Ascending aorta (tissue), 2 donors: ENCODE data around the gene CFAP65. TPM values are rescaled to one million over a fixed set of nuclear protein-coding genes. Genes with fewer than 3 reads are reported as not detected.

Source experiments
- DNase-seq, 2 donors: peaks; one replicate each; pipeline ENCODE4 v3.0.0-alpha.2; 2019; ENCODE audit warnings: low spot score in 2 of 2
- H3K27ac ChIP-seq, 2 donors: fragments of 200-600 bp; sonication (generic); one replicate each; pipeline ENCODE4 v1.5.1; 2016 to 2017; ENCODE audit warnings: mild to moderate bottlenecking in 1 of 2
- H3K27me3 ChIP-seq: fragments of 200-600 bp; sonication (generic); one replicate; pipeline ENCODE4 v1.5.1; 2017
- H3K36me3 ChIP-seq, 2 donors: fragments of 200-600 bp; sonication (generic); one replicate each; pipeline ENCODE4 v1.5.1; 2016
- H3K4me1 ChIP-seq, 2 donors: fragments of 200-600 bp; sonication (generic); one replicate each; pipeline ENCODE4 v1.5.1; 2016 to 2017; ENCODE audit warnings: mild to moderate bottlenecking in 1 of 2
- H3K4me3 ChIP-seq, 2 donors: fragments of 200-600 bp; sonication (generic); one replicate each; pipeline ENCODE4 v1.5.1; 2016 to 2017; ENCODE audit warnings: mild to moderate bottlenecking in 1 of 2
- H3K9me3 ChIP-seq, 2 donors: fragments of 200-600 bp; sonication (generic); one replicate each; pipeline ENCODE4 v1.5.1; 2016
- CTCF ChIP-seq, 3 experiments: fragments of 200-600 bp in 2 of 3; fragments of 450-650 bp in 1 of 3; sonication (generic) in 2 of 3; IDR thresholded peaks; one replicate each; pipeline ENCODE4 v1.5.1; 2016 to 2019; ENCODE audit warnings: antibody characterized with exemption in 3 of 3, mild to moderate bottlenecking in 1 of 3, moderate library complexity in 1 of 3
- intact Hi-C: fragments of 100-400 bp; cut with DNase I; formaldehyde crosslinking; loops from one replicate; pipeline ENCODE4 v1.15.1; 2023
- total RNA-seq: library from RNA; depleted of rRNA; stranded (reverse); fragments of >200 nt; gene quantifications from one replicate; pipeline ENCODE4 v1.1.0, GENCODE V29; 2016

CFAP65 gene
- total RNA-seq, 1 donor from 2014 or later: not detected

- Histone ChIP-seq H3K36me3 (no peaks in the 10 kb centered on the region), H3K4me3 (no peak overlapping the region), H3K9me3 (no peaks in the 10 kb centered on the region), H3K27me3 (peaks cover 19% of the 10 kb centered on the region), H3K27ac (no peak overlapping the region), H3K4me1 (peaks cover 29 to 31% of the 10 kb centered on the region in 2 donors)
- no peak for TF ChIP-seq CTCF (IDR thresholded peaks at IDR 0.05)
- DNase-seq: no peak
- intact Hi-C loops: loop anchor here (5.0 kb wide), 1 partner anchor 240 kb away; no protein-coding TSS in a partner anchor
Observed at GRCh38 chr2:219056896-219057708, 15.8 kb upstream of the CFAP65 start.

GRCh38 chr2:219056176-219056895 lies 15.0 kb upstream of the CFAP65 start:
- Histone ChIP-seq H3K9me3 (no peaks in the 10 kb centered on the region), H3K27me3 (peaks cover 19% of the 10 kb centered on the region), H3K36me3 (no peaks in the 10 kb centered on the region), H3K4me1 (peaks cover 29 to 31% of the 10 kb centered on the region in 2 donors), H3K4me3 (no peak overlapping the region), H3K27ac (no peak overlapping the region)
- intact Hi-C loops: loop anchor here (5.0 kb wide), 1 partner anchor 241 kb away; no protein-coding TSS in a partner anchor
- no peak for DNase-seq
- no peak for TF ChIP-seq CTCF (IDR thresholded peaks at IDR 0.05)

GRCh38 chr2:219054956-219055903 lies 13.9 kb upstream of the CFAP65 start:
- Histone ChIP-seq H3K27me3 (peaks cover 11% of the 10 kb centered on the region), H3K36me3 (no peaks in the 10 kb centered on the region), H3K27ac (no peak overlapping the region), H3K4me1 (peaks cover 22 to 23% of the 10 kb centered on the region in 2 donors), H3K4me3 (no peak overlapping the region), H3K9me3 (no peaks in the 10 kb centered on the region)
- no peak for DNase-seq
- intact Hi-C loops: loop anchor here (5.0 kb wide), 1 partner anchor 242 kb away; no protein-coding TSS in a partner anchor
- no peak for TF ChIP-seq CTCF (IDR thresholded peaks at IDR 0.05)

- Histone ChIP-seq H3K27ac (no peak overlapping the region), H3K4me3 (no peak overlapping the region), H3K36me3 (no peaks in the 10 kb centered on the region), H3K4me1 (no peaks in the 10 kb centered on the region), H3K9me3 (no peaks in the 10 kb centered on the region), H3K27me3 (no peaks in the 10 kb centered on the region)
- DNase-seq: no peak
- intact Hi-C loops: no loop called here
- no peak for TF ChIP-seq CTCF (IDR thresholded peaks at IDR 0.05)
Observed at GRCh38 chr2:219049282-219049681, 8.0 kb upstream of the CFAP65 start.

GRCh38 chr2:219045937-219046550 lies 4.7 kb upstream of the CFAP65 start:
- no peaks in the 10 kb centered on the region for H3K36me3 ChIP-seq
- H3K4me1 ChIP-seq: no peaks in the 10 kb centered on the region
- DNase-seq: no peak
- no peak overlapping the region for H3K27ac ChIP-seq
- no peaks in the 10 kb centered on the region for H3K9me3 ChIP-seq
- H3K4me3 ChIP-seq: no peak overlapping the region
- intact Hi-C loops: no loop called here
- TF ChIP-seq CTCF (IDR thresholded peaks at IDR 0.05): no peak
- peaks cover 6% of the 10 kb centered on the region for H3K27me3 ChIP-seq
